CD14-positive monocyte (primary cell): ENCODE results near the gene SEMA7A. TPM values are rescaled to one million over a fixed set of nuclear protein-coding genes. Genes with fewer than 3 reads are reported as not detected.

ENCODE experiments used
- DNase-seq, 3 donors: peaks; one replicate each; pipeline ENCODE4 v3.0.0-alpha.2; 2011 to 2022
- H2AFZ ChIP-seq: 2 replicates; pipeline ENCODE4 v1.6.0; 2012; ENCODE audit warnings: mild to moderate bottlenecking, low read depth, low read length, inconsistent platforms; ENCODE audit not compliant: insufficient read depth, poor library complexity, severe bottlenecking
- H3K27ac ChIP-seq, 2 donors: 1 replicate in 1 of 2; 2 replicates in 1 of 2; pipeline ENCODE4 v1.5.1; 2012 to 2013; ENCODE audit warnings: low read length in 2 of 2, control low read depth in 1 of 2, inconsistent platforms in 1 of 2, low read depth in 1 of 2, mild to moderate bottlenecking in 1 of 2
- H3K27me3 ChIP-seq, 2 donors: one replicate each; pipeline versions ENCODE4 v1.6.0 to v1.6.1; 2011 to 2013; ENCODE audit warnings: low read length in 2 of 2; ENCODE audit not compliant: control insufficient read depth in 2 of 2, insufficient read depth in 2 of 2
- H3K36me3 ChIP-seq, 2 donors: replicated peaks in 1 of 2; 1 replicate in 1 of 2; 2 replicates in 1 of 2; pipeline versions ENCODE4 v1.5.1 to v1.6.1; 2012 to 2013; ENCODE audit warnings: low read length in 2 of 2, control low read depth in 1 of 2, inconsistent platforms in 1 of 2, mild to moderate bottlenecking in 1 of 2; ENCODE audit not compliant: insufficient read depth in 2 of 2, control insufficient read depth in 1 of 2
- H3K4me1 ChIP-seq, 2 donors: 1 replicate in 1 of 2; 2 replicates in 1 of 2; pipeline versions ENCODE4 v1.5.1 to v1.6.1; 2012 to 2013; ENCODE audit warnings: low read length in 2 of 2, control low read depth in 1 of 2, inconsistent platforms in 1 of 2, mild to moderate bottlenecking in 1 of 2, moderate library complexity in 1 of 2; ENCODE audit not compliant: insufficient read depth in 2 of 2, control insufficient read depth in 1 of 2
- H3K4me2 ChIP-seq: replicated peaks from 2 replicates; pipeline ENCODE3; 2012; ENCODE audit warnings: low read length, moderate library complexity, mild to moderate bottlenecking; ENCODE audit not compliant: poor library complexity, severe bottlenecking; ENCODE audit errors: extremely low read depth
- H3K4me3 ChIP-seq, 3 experiments: fragments of 200-600 bp in 1 of 3; sonication (generic) in 1 of 3; replicated peaks in 1 of 3; 1 replicate in 2 of 3; 2 replicates in 1 of 3; pipeline ENCODE4 v1.5.1; 2011 to 2013; ENCODE audit warnings: low read length in 3 of 3, mild to moderate bottlenecking in 3 of 3, control low read depth in 2 of 3, low read depth in 2 of 3, inconsistent platforms in 1 of 3, moderate library complexity in 1 of 3
- H3K79me2 ChIP-seq: 2 replicates; pipeline ENCODE4 v1.6.0; 2012; ENCODE audit warnings: mild to moderate bottlenecking, control low read depth, inconsistent platforms, low read length, moderate library complexity; ENCODE audit not compliant: insufficient read depth
- H3K9ac ChIP-seq: 2 replicates; pipeline ENCODE4 v1.6.0; 2017; ENCODE audit warnings: low read length, mild to moderate bottlenecking; ENCODE audit not compliant: insufficient read depth, poor library complexity, severe bottlenecking
- H3K9me3 ChIP-seq, 2 donors: replicated peaks in 1 of 2; 1 replicate in 1 of 2; 2 replicates in 1 of 2; pipeline versions ENCODE4 v1.5.1 to v1.6.1; 2012 to 2013; ENCODE audit warnings: low read length in 2 of 2, control low read depth in 1 of 2; ENCODE audit not compliant: control insufficient read depth in 1 of 2, insufficient read depth in 1 of 2
- H4K20me1 ChIP-seq: 2 replicates; pipeline ENCODE4 v1.6.0; 2012; ENCODE audit warnings: mild to moderate bottlenecking, low read length, control low read depth, moderate library complexity; ENCODE audit not compliant: insufficient read depth
- H3K27ac Mint-ChIP-seq, 7 donors: one replicate each; pipeline ENCODE4 v1.8.0; 2020; ENCODE audit warnings: mild to moderate bottlenecking in 7 of 7, mixed read lengths in 7 of 7, moderate library complexity in 6 of 7, inconsistent platforms in 2 of 7
- H3K27me3 Mint-ChIP-seq, 3 donors: one replicate each; pipeline ENCODE4 v1.8.0; 2021 to 2022; ENCODE audit warnings: low read depth in 3 of 3, mild to moderate bottlenecking in 3 of 3, mixed read lengths in 3 of 3, moderate library complexity in 3 of 3, inconsistent platforms in 1 of 3
- H3K36me3 Mint-ChIP-seq, 2 donors: one replicate each; pipeline ENCODE4 v1.8.0; 2020; ENCODE audit warnings: mixed read lengths in 2 of 2, inconsistent platforms in 1 of 2, mild to moderate bottlenecking in 1 of 2
- H3K4me1 Mint-ChIP-seq: one replicate; pipeline ENCODE4 v1.8.0; 2020; ENCODE audit warnings: mild to moderate bottlenecking, mixed read lengths
- H3K4me3 Mint-ChIP-seq, 2 donors: one replicate each; pipeline ENCODE4 v1.8.0; 2020; ENCODE audit warnings: mild to moderate bottlenecking in 2 of 2, mixed read lengths in 2 of 2, moderate library complexity in 1 of 2
- H3K9me3 Mint-ChIP-seq, 7 donors: one replicate each; pipeline ENCODE4 v1.8.0; 2020 to 2022; ENCODE audit warnings: mixed read lengths in 7 of 7, mild to moderate bottlenecking in 6 of 7, moderate library complexity in 6 of 7, inconsistent platforms in 2 of 7
- CTCF ChIP-seq: fragments of 200-600 bp; IDR thresholded peaks from one replicate; pipeline ENCODE4 v1.8.0; 2022; ENCODE audit warnings: antibody characterized with exemption, mild to moderate bottlenecking
- WGBS: methylation state at CpG from one replicate; pipeline ENCODE4 v1.1.5; 2013; ENCODE audit warnings: missing lambda C conversion rate; ENCODE audit not compliant: insufficient coverage; 5-methylcytosine and 5-hydroxymethylcytosine counted together
- intact Hi-C, 2 donors: fragments of 100-400 bp; cut with micrococcal nuclease; formaldehyde crosslinking; loops; one replicate each; pipeline versions ENCODE4 v1.15.0 to v1.15.1; 2023
- polyA plus RNA-seq, 3 donors: library from polyadenylated mRNA; depleted of rRNA in 1 of 3; unstranded in 2 of 3; stranded (reverse) in 1 of 3; fragments of 300-500 nt in 2 of 3; fragments of >200 nt in 1 of 3; fragmentation: Illumina TruSeq in 2 of 3; gene quantifications; 1 replicate in 2 of 3; 2 replicates in 1 of 3; pipeline ENCODE4 v1.2.3, GENCODE V29; 2012 to 2021

SEMA7A gene
- polyA plus RNA-seq, 3 donors, result 0.04 to 4.8 (median 0.15) TPM

GRCh38 chr15:74422265-74422651 is 11.5 kb downstream of the SEMA7A start:
- no peaks in the 10 kb centered on the region for H3K36me3 Mint-ChIP-seq
- DNase-seq, result no peak
- no peaks in the 10 kb centered on the region for H3K9me3 ChIP-seq
- WGBS, result no CpG with 5 or more reads among the region's 9 CpGs
- no peak overlapping the region for H3K4me3 Mint-ChIP-seq
- H3K27me3 ChIP-seq, result no peaks in the 10 kb centered on the region
- H3K4me3 ChIP-seq, result no peak overlapping the region
- H3K36me3 ChIP-seq, result no peaks in the 10 kb centered on the region
- H3K27ac ChIP-seq, result no peak overlapping the region
- peaks cover 0 to 8% (median 5%) of the 10 kb centered on the region in 3 donors for H3K27me3 Mint-ChIP-seq
- H3K79me2 ChIP-seq, result no peaks in the 10 kb centered on the region
- no peaks in the 10 kb centered on the region for H4K20me1 ChIP-seq
- no peak overlapping the region for H3K27ac Mint-ChIP-seq
- peaks cover 0 to 2% (median 0%) of the 10 kb centered on the region in 7 donors for H3K9me3 Mint-ChIP-seq
- H3K4me2 ChIP-seq, result no peak overlapping the region
- intact Hi-C loops, result no loop called here
- H3K9ac ChIP-seq, result no peak overlapping the region
- H3K4me1 Mint-ChIP-seq, result peaks cover 6% of the 10 kb centered on the region
- no peak overlapping the region for H2AFZ ChIP-seq
- H3K4me1 ChIP-seq, result peaks cover 0 to 3% of the 10 kb centered on the region in 2 donors
- TF ChIP-seq CTCF, result no peak

GRCh38 chr15:74421302-74422245 is 12.2 kb downstream of the SEMA7A start:
- no peak overlapping the region for H3K4me3 Mint-ChIP-seq
- no peak overlapping the region for H3K4me2 ChIP-seq
- H3K36me3 Mint-ChIP-seq, result no peaks in the 10 kb centered on the region
- H3K9me3 ChIP-seq, result no peaks in the 10 kb centered on the region
- H3K9ac ChIP-seq, result no peak overlapping the region
- no peak overlapping the region for H2AFZ ChIP-seq
- H3K4me1 Mint-ChIP-seq, result peaks cover 6% of the 10 kb centered on the region
- H3K79me2 ChIP-seq, result no peaks in the 10 kb centered on the region
- peaks cover 0 to 8% (median 5%) of the 10 kb centered on the region in 3 donors for H3K27me3 Mint-ChIP-seq
- WGBS, result 94% methylated on average over 6 of the region's 20 CpGs
- H3K36me3 ChIP-seq, result no peaks in the 10 kb centered on the region
- H3K9me3 Mint-ChIP-seq, result peaks cover 0 to 2% (median 0%) of the 10 kb centered on the region in 7 donors
- no peak for TF ChIP-seq CTCF
- no peak overlapping the region for H3K27ac Mint-ChIP-seq
- H3K27ac ChIP-seq, result no peak overlapping the region
- H3K27me3 ChIP-seq, result no peaks in the 10 kb centered on the region
- H3K4me1 ChIP-seq, result peaks cover 0 to 3% of the 10 kb centered on the region in 2 donors
- H3K4me3 ChIP-seq, result no peak overlapping the region
- intact Hi-C loops, result no loop called here
- H4K20me1 ChIP-seq, result no peaks in the 10 kb centered on the region
- no peak for DNase-seq
